H1 (cell line): ENCODE results near the gene TUBA3D. TPM values are rescaled to one million over a fixed set of nuclear protein-coding genes. Genes with fewer than 3 reads are reported as not detected.
"Not testable (repeated sequence)": the region's sequence is repeated elsewhere in the genome, so short reads cannot be mapped to it uniquely, and the experiment has no call there.

Source experiments
- CTCF ChIA-PET: fragments of 300-600 bp; sonication (Branson Sonifier 250); formaldehyde crosslinking; loops from one replicate; lab custom pipeline; 2021; ENCODE audit not compliant: partially characterized antibody; lab: Charles Lee
- POLR2A ChIA-PET: fragments of 300-600 bp; sonication (Branson Sonifier 250); formaldehyde crosslinking; loops from one replicate; lab custom pipeline; 2021; ENCODE audit warnings: inconsistent platforms; ENCODE audit not compliant: partially characterized antibody; lab: Charles Lee
- DNase-seq, 2 experiments: peaks; one replicate each; pipeline versions ENCODE4 v3.0.0 to v3.0.0-alpha.2; 2010 to 2022; ENCODE audit warnings: low spot score in 2 of 2, low read depth in 1 of 2, mixed read lengths in 1 of 2
- FAIRE-seq: peaks from 2 replicates; lab custom pipeline; 2011; peaks lifted over from hg19 to GRCh38; lab: Jason Lieb, UNC
- H2AFZ ChIP-seq: 2 replicates; pipeline ENCODE4 v1.8.1; 2012; ENCODE audit warnings: low read length, inconsistent platforms
- H2AK5ac ChIP-seq: 2 replicates; pipeline ENCODE4 v1.6.1; 2013; ENCODE audit warnings: low read depth, low read length
- H2BK120ac ChIP-seq: replicated peaks from 2 replicates; pipeline ENCODE3; 2013; ENCODE audit warnings: low read depth, low read length, inconsistent platforms
- H2BK12ac ChIP-seq: 2 replicates; pipeline ENCODE4 v1.6.1; 2013; ENCODE audit warnings: low read depth, low read length
- H2BK15ac ChIP-seq: 2 replicates; pipeline ENCODE4 v1.6.1; 2013; ENCODE audit warnings: low read length
- H2BK20ac ChIP-seq: 2 replicates; pipeline ENCODE4 v1.6.1; 2013; ENCODE audit warnings: low read length
- H2BK5ac ChIP-seq: 2 replicates; pipeline ENCODE4 v1.6.1; 2013; ENCODE audit warnings: low read depth, low read length
- H3K14ac ChIP-seq: 2 replicates; pipeline ENCODE4 v1.6.1; 2013; ENCODE audit warnings: inconsistent platforms; ENCODE audit not compliant: insufficient read length
- H3K18ac ChIP-seq: 2 replicates; pipeline ENCODE4 v1.6.1; 2013; ENCODE audit warnings: low read length; ENCODE audit errors: extremely low read depth
- H3K23ac ChIP-seq: 2 replicates; pipeline ENCODE4 v1.6.1; 2013; ENCODE audit warnings: inconsistent platforms; ENCODE audit not compliant: insufficient read length
- H3K23me2 ChIP-seq: 2 replicates; pipeline ENCODE4 v1.6.1; 2013; ENCODE audit warnings: low read depth, low read length
- H3K27ac ChIP-seq: 2 replicates; pipeline ENCODE4 v1.6.1; 2011; ENCODE audit warnings: low read depth, low read length, inconsistent platforms
- H3K27me3 ChIP-seq, 4 experiments: replicated peaks in 1 of 4; 1 replicate in 1 of 4; 2 replicates in 3 of 4; pipeline versions ENCODE4 v1.6.1 to v1.8.1; 2011 to 2013; ENCODE audit warnings: low read length in 3 of 4, mild to moderate bottlenecking in 3 of 4, inconsistent platforms in 2 of 4, mixed read lengths in 2 of 4, moderate library complexity in 1 of 4; ENCODE audit not compliant: control insufficient read depth in 3 of 4, insufficient read depth in 3 of 4; ENCODE audit errors: extremely low read depth in 1 of 4
- H3K36me3 ChIP-seq, 4 experiments: 2 replicates each; pipeline versions ENCODE4 v1.6.1 to v1.8.1; 2011 to 2013; ENCODE audit warnings: mild to moderate bottlenecking in 4 of 4, low read length in 3 of 4, moderate library complexity in 2 of 4, control low read depth in 1 of 4, inconsistent platforms in 1 of 4; ENCODE audit not compliant: insufficient read depth in 4 of 4, control insufficient read depth in 2 of 4
- H3K4ac ChIP-seq: replicated peaks from 2 replicates; pipeline ENCODE3; 2013; ENCODE audit warnings: low read length, low read depth, mixed read lengths, inconsistent platforms; ENCODE audit not compliant: insufficient read length
- H3K4me1 ChIP-seq, 4 experiments: replicated peaks in 1 of 4; 1 replicate in 1 of 4; 2 replicates in 3 of 4; pipeline versions ENCODE4 v1.6.1 to v1.8.1; 2011 to 2013; ENCODE audit warnings: low read length in 3 of 4, inconsistent platforms in 2 of 4, mixed read lengths in 1 of 4; ENCODE audit not compliant: insufficient read depth in 4 of 4, control insufficient read depth in 3 of 4
- H3K4me2 ChIP-seq, 2 experiments: 2 replicates each; pipeline versions ENCODE4 v1.6.1 to v1.8.1; 2011 to 2013; ENCODE audit warnings: low read depth in 2 of 2, low read length in 2 of 2, control low read depth in 1 of 2, inconsistent platforms in 1 of 2, mild to moderate bottlenecking in 1 of 2; ENCODE audit not compliant: insufficient read depth in 1 of 2
- H3K4me3 ChIP-seq, 4 experiments: fragments of 200-600, 300-600 bp in 1 of 4; sonication (generic), shearing (Covaris generic), sonication (Bioruptor Twin) in 1 of 4; 2 replicates each; pipeline versions ENCODE4 v1.5.1 to v1.8.1; 2011 to 2016; ENCODE audit warnings: low read length in 4 of 4, low read depth in 3 of 4, control low read depth in 2 of 4, inconsistent platforms in 2 of 4, mild to moderate bottlenecking in 2 of 4, mixed read lengths in 1 of 4, moderate library complexity in 1 of 4; ENCODE audit not compliant: insufficient read depth in 2 of 4; ENCODE audit errors: extremely low read depth in 1 of 4
- H3K56ac ChIP-seq: replicated peaks from 2 replicates; pipeline ENCODE3; 2013; ENCODE audit warnings: low read depth, mild to moderate bottlenecking, mixed read lengths, low read length, inconsistent platforms; ENCODE audit not compliant: insufficient read length
- H3K79me1 ChIP-seq: 2 replicates; pipeline ENCODE4 v1.6.1; 2013; ENCODE audit warnings: low read depth, low read length, control low read depth
- H3K79me2 ChIP-seq, 2 experiments: 2 replicates each; pipeline versions ENCODE4 v1.6.1 to v1.8.1; 2012 to 2013; ENCODE audit warnings: low read length in 2 of 2, mild to moderate bottlenecking in 2 of 2, inconsistent platforms in 1 of 2; ENCODE audit not compliant: insufficient read depth in 2 of 2, control insufficient read depth in 1 of 2
- H3K9ac ChIP-seq, 4 experiments: replicated peaks in 1 of 4; 1 replicate in 1 of 4; 2 replicates in 3 of 4; pipeline versions ENCODE4 v1.6.1 to v1.8.1; 2011 to 2013; ENCODE audit warnings: low read depth in 3 of 4, low read length in 3 of 4, control low read depth in 2 of 4, mild to moderate bottlenecking in 2 of 4, moderate library complexity in 2 of 4, inconsistent platforms in 1 of 4; ENCODE audit errors: extremely low read depth in 1 of 4
- H3K9me3 ChIP-seq, 2 experiments: 2 replicates each; pipeline versions ENCODE4 v1.6.1 to v1.8.1; 2012 to 2013; ENCODE audit warnings: mild to moderate bottlenecking in 2 of 2, moderate library complexity in 2 of 2, control low read depth in 1 of 2, inconsistent platforms in 1 of 2, low read depth in 1 of 2, low read length in 1 of 2, mixed read lengths in 1 of 2; ENCODE audit not compliant: insufficient read depth in 2 of 2
- H4K20me1 ChIP-seq, 2 experiments: replicated peaks in 1 of 2; 2 replicates each; pipeline versions ENCODE3 to v1.8.1; 2011 to 2013; ENCODE audit warnings: inconsistent platforms in 2 of 2, low read length in 2 of 2, mild to moderate bottlenecking in 1 of 2; ENCODE audit not compliant: insufficient read depth in 2 of 2, control insufficient read depth in 1 of 2
- H4K5ac ChIP-seq: 2 replicates; pipeline ENCODE4 v1.6.1; 2013; ENCODE audit warnings: low read length, low read depth, mixed read lengths, inconsistent platforms; ENCODE audit not compliant: insufficient read length
- H4K8ac ChIP-seq: 2 replicates; pipeline ENCODE4 v1.8.0; 2013; ENCODE audit warnings: mild to moderate bottlenecking, moderate library complexity, low read length, inconsistent platforms; ENCODE audit not compliant: insufficient read depth; ENCODE audit errors: extremely low read depth
- H4K91ac ChIP-seq: replicated peaks from 2 replicates; pipeline ENCODE3; 2013; ENCODE audit warnings: low read length, mixed read lengths, inconsistent platforms; ENCODE audit not compliant: insufficient read length
- WGBS, 2 experiments: shearing (Covaris generic) in 1 of 2; methylation state at CpG; one replicate each; pipeline versions ENCODE4 v1.1.6 to v1.1.7; 2013 to 2015; ENCODE audit warnings: low lambda C conversion rate in 2 of 2, mixed read lengths in 2 of 2, inconsistent platforms in 1 of 2, low coverage in 1 of 2, missing lambda C conversion rate in 1 of 2; ENCODE audit not compliant: insufficient replicate concordance in 2 of 2, insufficient coverage in 1 of 2, insufficient read length in 1 of 2; ENCODE audit errors: extremely low coverage in 1 of 2, missing lambda C conversion rate in 1 of 2; 5-methylcytosine and 5-hydroxymethylcytosine counted together
- polyA plus RNA-seq, 7 experiments: library from polyadenylated mRNA; depleted of rRNA in 3 of 7; stranded (reverse) in 5 of 7; unstranded in 2 of 7; fragments of >200 nt in 5 of 7; fragments of 200-250 nt in 2 of 7; gene quantifications; 1 replicate in 5 of 7; 2 replicates in 1 of 7; 4 replicates in 1 of 7; pipeline versions ENCODE4 v1.2.1 to v1.2.3, GENCODE V29; 2011 to 2013; ENCODE audit warnings: missing spikeins in 2 of 7, mixed read lengths in 2 of 7
- total RNA-seq: library from RNA; stranded (reverse); fragmentation: NEBNext Ultra II Directional; extraction: Animal tissue kit (Norgen Biotek cat#: 25700); gene quantifications from 2 replicates; pipeline ENCODE4 v1.2.1, GENCODE V29; 2021

Gene TUBA3D
- total and polyA plus RNA-seq, 2 of the 8 experiments (the other 6 are each of a cell fraction or from before 2014, with no cell fraction given) = 0.15 TPM; not detected in 1

DNA sequence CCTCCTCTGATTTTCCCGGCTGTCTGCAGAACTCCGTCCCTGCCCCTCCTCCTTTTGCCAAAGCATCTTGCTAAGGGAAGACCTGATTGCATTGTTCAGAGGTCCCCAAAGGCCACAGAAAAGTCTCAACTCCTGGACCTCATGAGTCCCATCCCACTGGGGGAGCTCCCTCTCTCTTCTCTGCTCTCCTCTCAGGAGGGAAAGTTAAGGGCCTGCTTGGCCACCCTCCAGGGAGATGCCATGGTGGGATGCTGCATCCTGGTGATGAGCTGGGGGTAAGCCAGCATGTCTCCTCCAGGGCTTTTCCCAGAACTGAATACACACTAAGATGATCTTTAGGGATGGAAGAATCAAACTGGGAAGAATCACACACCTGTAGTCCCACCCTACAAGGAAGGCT is 2.7 kb upstream of the TUBA3D start:
- H3K79me2 ChIP-seq, CTCF ChIA-PET, H3K23me2 ChIP-seq: not testable (repeated sequence)

GRCh38 chr2:131476363-131476762 is 444 bp downstream of the TUBA3D start:
- H2AK5ac ChIP-seq, H3K4ac ChIP-seq, H3K14ac ChIP-seq, H4K5ac ChIP-seq, H3K4me2 ChIP-seq, H4K20me1 ChIP-seq, H3K27ac ChIP-seq, H3K4me1 ChIP-seq, H2BK12ac ChIP-seq, H2BK15ac ChIP-seq, DNase-seq, POLR2A ChIA-PET, H4K91ac ChIP-seq, H3K23ac ChIP-seq, CTCF ChIA-PET, H2AFZ ChIP-seq, H3K79me1 ChIP-seq, H3K23me2 ChIP-seq, FAIRE-seq, H3K79me2 ChIP-seq, H3K36me3 ChIP-seq, H2BK120ac ChIP-seq, H4K8ac ChIP-seq, H2BK5ac ChIP-seq, H3K9me3 ChIP-seq, H3K4me3 ChIP-seq, H2BK20ac ChIP-seq, H3K18ac ChIP-seq, H3K56ac ChIP-seq, H3K27me3 ChIP-seq, H3K9ac ChIP-seq: not testable (repeated sequence)
- 95% methylated on average over 25 of the region's 25 CpGs; no CpG with 5 or more reads in 1 of the 2 experiments for WGBS, 2 experiments

More for the DNA sequence above, 2.7 kb upstream of the TUBA3D start:
- H4K20me1 ChIP-seq, H3K4ac ChIP-seq, H3K18ac ChIP-seq, H3K4me3 ChIP-seq, H2AFZ ChIP-seq, H2BK20ac ChIP-seq, H2BK120ac ChIP-seq, H2BK5ac ChIP-seq, H4K91ac ChIP-seq, FAIRE-seq, DNase-seq, H2BK12ac ChIP-seq, H4K8ac ChIP-seq, H3K9ac ChIP-seq, H3K27ac ChIP-seq, H2BK15ac ChIP-seq, H3K4me2 ChIP-seq, H3K79me1 ChIP-seq, H3K9me3 ChIP-seq, H3K27me3 ChIP-seq, H3K4me1 ChIP-seq, H2AK5ac ChIP-seq, H3K14ac ChIP-seq, H4K5ac ChIP-seq, H3K56ac ChIP-seq, H3K23ac ChIP-seq, H3K36me3 ChIP-seq, POLR2A ChIA-PET: not testable (repeated sequence)
- 60% methylated on average over 1 of the region's 2 CpGs; no CpG with 5 or more reads in 1 of the 2 experiments for WGBS, 2 experiments
